H9 (cell line): Measurements from ENCODE around the gene MS4A4A. TPM values are rescaled to one million over a fixed set of nuclear protein-coding genes. Genes with fewer than 3 reads are reported as not detected.

ENCODE experiments used
- DNase-seq: peaks from one replicate; pipeline ENCODE4 v3.0.0-alpha.2; 2017
- H2AFZ ChIP-seq: one replicate; pipeline ENCODE4 v1.6.1; 2013; ENCODE audit warnings: mild to moderate bottlenecking, low read length, control low read depth, moderate library complexity
- H2AK5ac ChIP-seq: 2 replicates; pipeline ENCODE4 v1.6.1; 2013; ENCODE audit warnings: low read length, control low read depth, mixed read lengths; ENCODE audit not compliant: insufficient read length
- H2BK120ac ChIP-seq: one replicate; pipeline ENCODE4 v1.6.1; 2013; ENCODE audit warnings: low read depth, mild to moderate bottlenecking, low read length, control low read depth, inconsistent platforms; ENCODE audit not compliant: poor library complexity, severe bottlenecking
- H2BK12ac ChIP-seq: 2 replicates; pipeline ENCODE4 v1.6.1; 2013; ENCODE audit warnings: low read length, control low read depth, mixed read lengths, low read depth; ENCODE audit not compliant: insufficient read length
- H2BK15ac ChIP-seq: 2 replicates; pipeline ENCODE4 v1.6.1; 2013; ENCODE audit warnings: low read depth, low read length, control low read depth
- H2BK20ac ChIP-seq: one replicate; pipeline ENCODE4 v1.6.1; 2013; ENCODE audit warnings: low read depth, mild to moderate bottlenecking, low read length, control low read depth, inconsistent platforms; ENCODE audit not compliant: poor library complexity, severe bottlenecking
- H2BK5ac ChIP-seq: 2 replicates; pipeline ENCODE4 v1.6.1; 2013; ENCODE audit warnings: low read length, control low read depth, mixed read lengths; ENCODE audit not compliant: insufficient read length
- H3K14ac ChIP-seq: 2 replicates; pipeline ENCODE4 v1.6.1; 2013; ENCODE audit warnings: low read length, control low read depth; ENCODE audit not compliant: insufficient read depth
- H3K18ac ChIP-seq: 2 replicates; pipeline ENCODE4 v1.6.1; 2013; ENCODE audit warnings: low read depth, mild to moderate bottlenecking, mixed read lengths, low read length, control low read depth; ENCODE audit not compliant: insufficient read length
- H3K23ac ChIP-seq: 2 replicates; pipeline ENCODE4 v1.6.1; 2013; ENCODE audit warnings: low read length, control low read depth, mixed read lengths, low read depth; ENCODE audit not compliant: insufficient read length
- H3K23me2 ChIP-seq: 2 replicates; pipeline ENCODE4 v1.6.1; 2013; ENCODE audit warnings: low read depth, mild to moderate bottlenecking, mixed read lengths, low read length, control low read depth; ENCODE audit not compliant: insufficient read length, poor library complexity, severe bottlenecking
- H3K27ac ChIP-seq: 2 replicates; pipeline ENCODE4 v1.5.1; 2013; ENCODE audit warnings: low read length, control low read depth, mixed read lengths, low read depth; ENCODE audit not compliant: insufficient read length
- H3K27me3 ChIP-seq: 2 replicates; pipeline ENCODE4 v1.6.1; 2013; ENCODE audit warnings: low read length, control low read depth, inconsistent platforms; ENCODE audit not compliant: insufficient read depth
- H3K4ac ChIP-seq: 2 replicates; pipeline ENCODE4 v1.6.1; 2013; ENCODE audit warnings: low read depth, mild to moderate bottlenecking, control low read depth, inconsistent platforms, low read length, moderate library complexity
- H3K4me1 ChIP-seq: 2 replicates; pipeline ENCODE4 v1.6.1; 2013; ENCODE audit warnings: low read length, control low read depth, inconsistent platforms; ENCODE audit not compliant: insufficient read depth
- H3K4me2 ChIP-seq: 2 replicates; pipeline ENCODE4 v1.6.1; 2013; ENCODE audit warnings: low read length, control low read depth, mixed read lengths; ENCODE audit not compliant: insufficient read length, insufficient read depth
- H3K56ac ChIP-seq: 2 replicates; pipeline ENCODE4 v1.6.1; 2013; ENCODE audit warnings: low read depth, mild to moderate bottlenecking, mixed read lengths, low read length, control low read depth; ENCODE audit not compliant: insufficient read length
- H3K79me1 ChIP-seq: 2 replicates; pipeline ENCODE4 v1.6.1; 2013; ENCODE audit warnings: low read depth, mild to moderate bottlenecking, moderate library complexity, low read length, control low read depth, inconsistent platforms; ENCODE audit not compliant: insufficient read depth, poor library complexity, severe bottlenecking
- H3K79me2 ChIP-seq: 2 replicates; pipeline ENCODE4 v1.6.1; 2013; ENCODE audit warnings: low read length, control low read depth, inconsistent platforms; ENCODE audit not compliant: insufficient read depth
- H3K9ac ChIP-seq: 2 replicates; pipeline ENCODE4 v1.6.1; 2013; ENCODE audit warnings: low read length, control low read depth, mixed read lengths; ENCODE audit not compliant: insufficient read length; ENCODE audit errors: extremely low read depth
- H3K9me3 ChIP-seq: one replicate; pipeline ENCODE4 v1.6.1; 2013; ENCODE audit warnings: low read depth, low read length, inconsistent platforms; ENCODE audit not compliant: control insufficient read depth
- H3T11ph ChIP-seq: one replicate; pipeline ENCODE4 v1.6.1; 2013; ENCODE audit warnings: mild to moderate bottlenecking, low read length, control low read depth, inconsistent platforms
- H4K20me1 ChIP-seq: one replicate; pipeline ENCODE4 v1.6.1; 2013; ENCODE audit not compliant: control insufficient read depth, insufficient read length, insufficient read depth
- H4K5ac ChIP-seq: 2 replicates; pipeline ENCODE4 v1.6.1; 2013; ENCODE audit warnings: low read depth, mild to moderate bottlenecking, mixed read lengths, low read length, control low read depth; ENCODE audit not compliant: insufficient read length
- H4K8ac ChIP-seq: replicated peaks from 2 replicates; pipeline ENCODE4 v1.6.1; 2013; ENCODE audit warnings: low read length, control low read depth, mixed read lengths, low read depth; ENCODE audit not compliant: insufficient read length
- H4K91ac ChIP-seq: 2 replicates; pipeline ENCODE4 v1.6.1; 2013; ENCODE audit warnings: low read depth, mild to moderate bottlenecking, moderate library complexity, mixed read lengths, low read length, control low read depth; ENCODE audit not compliant: insufficient read length
- H3K27ac Mint-ChIP-seq, 3 experiments: 2 replicates in 2 of 3; 3 replicates in 1 of 3; pipeline ENCODE4 v1.8.0; 2020 to 2021; ENCODE audit warnings: mixed read lengths in 3 of 3, mild to moderate bottlenecking in 1 of 3, moderate library complexity in 1 of 3
- H3K27me3 Mint-ChIP-seq: 2 replicates; pipeline ENCODE4 v1.8.0; 2021; ENCODE audit warnings: low read depth, mild to moderate bottlenecking, moderate library complexity, mixed read lengths
- H3K36me3 Mint-ChIP-seq, 3 experiments: 2 replicates in 2 of 3; 3 replicates in 1 of 3; pipeline ENCODE4 v1.8.0; 2020 to 2021; ENCODE audit warnings: low read depth in 3 of 3, mixed read lengths in 3 of 3; ENCODE audit not compliant: insufficient read depth in 1 of 3
- H3K4me1 Mint-ChIP-seq, 2 experiments: 2 replicates each; pipeline ENCODE4 v1.8.0; 2020; ENCODE audit warnings: mixed read lengths in 2 of 2
- H3K4me3 Mint-ChIP-seq, 2 experiments: 2 replicates in 1 of 2; 3 replicates in 1 of 2; pipeline ENCODE4 v1.8.0; 2020 to 2021; ENCODE audit warnings: mild to moderate bottlenecking in 2 of 2, mixed read lengths in 2 of 2, moderate library complexity in 1 of 2
- H3K9me3 Mint-ChIP-seq, 2 experiments: 2 replicates in 1 of 2; 3 replicates in 1 of 2; pipeline ENCODE4 v1.8.0; 2020; ENCODE audit warnings: mild to moderate bottlenecking in 2 of 2, mixed read lengths in 2 of 2, moderate library complexity in 1 of 2
- WGBS: extraction: QIAGEN DNeasy Blood & Tissue Kit; methylation state at CpG from one replicate; pipeline ENCODE4 v1.1.7; 2013; ENCODE audit warnings: missing lambda C conversion rate, low lambda C conversion rate, mixed read lengths; ENCODE audit not compliant: insufficient read length; ENCODE audit errors: extremely low coverage; 5-methylcytosine and 5-hydroxymethylcytosine counted together
- total RNA-seq: library from RNA; stranded (reverse); gene quantifications from 2 replicates; pipeline ENCODE4 v1.2.1, GENCODE V29; 2021
- TF ChIP-seq, protein P1 (sequence below): fragments of 200-600 bp; sonication (generic); conservative IDR thresholded peaks from 3 replicates; pipeline ENCODE4 v1.8.0; 2021; ENCODE audit warnings: antibody characterized with exemption, mild to moderate bottlenecking

Gene MS4A4A
- total RNA-seq, 1 experiment from 2014 or later: not detected

DNA sequence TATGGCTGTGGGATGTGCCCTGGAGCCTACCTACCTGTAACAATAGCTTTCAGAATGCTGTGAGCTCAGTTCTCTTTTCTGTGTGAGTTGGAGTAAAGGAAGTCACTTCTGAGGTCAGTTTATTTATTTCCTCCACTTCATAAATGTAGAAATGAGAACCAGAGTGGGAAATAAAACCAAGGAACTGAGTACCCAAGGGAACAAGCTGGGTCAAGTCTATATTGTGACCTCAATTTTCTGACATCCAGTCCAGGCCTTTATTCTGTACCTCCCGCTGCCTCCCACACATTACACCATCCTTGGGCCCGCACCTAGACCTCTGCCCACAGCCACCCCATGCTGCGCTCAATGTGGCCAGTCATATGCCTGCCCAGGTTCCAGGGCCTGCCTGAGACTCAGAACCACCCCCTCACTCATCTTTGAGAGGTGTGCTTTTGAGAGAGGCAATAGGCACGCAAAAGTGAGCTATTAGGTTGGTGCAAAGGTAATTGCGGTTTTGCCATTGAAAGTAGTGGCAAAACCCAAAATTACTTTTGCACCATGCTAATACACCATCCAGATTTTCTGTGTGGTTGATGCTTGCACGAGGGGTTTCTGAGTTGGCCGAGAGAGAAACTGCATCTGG is 56.4 kb downstream of the MS4A4A start:
- no peak overlapping the region for H3K9ac ChIP-seq
- Mint-ChIP-seq H3K4me1 (peaks cover 18 to 24% of the 10 kb centered on the region in 2 experiments), H3K9me3 (no peaks in the 10 kb centered on the region; a peak in 1 of 5 replicates), H3K36me3 (no peaks in the 10 kb centered on the region; a peak in 1 of 7 replicates), H3K27me3 (no peaks in the 10 kb centered on the region), H3K27ac (no peak overlapping the region), H3K4me3 (no peak overlapping the region)
- H3K27me3 ChIP-seq: no peaks in the 10 kb centered on the region
- no peak overlapping the region for H4K91ac ChIP-seq
- no peak overlapping the region for H3K18ac ChIP-seq
- no peak overlapping the region for H2AFZ ChIP-seq
- no peaks in the 10 kb centered on the region for H3K23me2 ChIP-seq
- no peak overlapping the region for H2BK12ac ChIP-seq
- no peak overlapping the region for H3K4me2 ChIP-seq
- DNase-seq: no peak
- no peaks in the 10 kb centered on the region for H4K20me1 ChIP-seq
- no peak overlapping the region for H3K27ac ChIP-seq
- H3K79me1 ChIP-seq: no peaks in the 10 kb centered on the region
- no CpG with 5 or more reads among the region's 7 CpGs for WGBS
- no peak overlapping the region for H3K56ac ChIP-seq
- no peak overlapping the region for H3K23ac ChIP-seq
- H3K4me1 ChIP-seq: no peaks in the 10 kb centered on the region
- no peak overlapping the region for H4K5ac ChIP-seq
- H3T11ph ChIP-seq: no peak overlapping the region
- no peak overlapping the region for H2BK20ac ChIP-seq
- no peak overlapping the region for H2BK120ac ChIP-seq
- no peaks in the 10 kb centered on the region for H3K9me3 ChIP-seq
- no peak overlapping the region for H3K14ac ChIP-seq
- H3K79me2 ChIP-seq: no peaks in the 10 kb centered on the region
- no peak overlapping the region for H3K4ac ChIP-seq
- no peak overlapping the region for H2BK5ac ChIP-seq
- no peak overlapping the region for H2BK15ac ChIP-seq
- TF ChIP-seq, protein P1, sequence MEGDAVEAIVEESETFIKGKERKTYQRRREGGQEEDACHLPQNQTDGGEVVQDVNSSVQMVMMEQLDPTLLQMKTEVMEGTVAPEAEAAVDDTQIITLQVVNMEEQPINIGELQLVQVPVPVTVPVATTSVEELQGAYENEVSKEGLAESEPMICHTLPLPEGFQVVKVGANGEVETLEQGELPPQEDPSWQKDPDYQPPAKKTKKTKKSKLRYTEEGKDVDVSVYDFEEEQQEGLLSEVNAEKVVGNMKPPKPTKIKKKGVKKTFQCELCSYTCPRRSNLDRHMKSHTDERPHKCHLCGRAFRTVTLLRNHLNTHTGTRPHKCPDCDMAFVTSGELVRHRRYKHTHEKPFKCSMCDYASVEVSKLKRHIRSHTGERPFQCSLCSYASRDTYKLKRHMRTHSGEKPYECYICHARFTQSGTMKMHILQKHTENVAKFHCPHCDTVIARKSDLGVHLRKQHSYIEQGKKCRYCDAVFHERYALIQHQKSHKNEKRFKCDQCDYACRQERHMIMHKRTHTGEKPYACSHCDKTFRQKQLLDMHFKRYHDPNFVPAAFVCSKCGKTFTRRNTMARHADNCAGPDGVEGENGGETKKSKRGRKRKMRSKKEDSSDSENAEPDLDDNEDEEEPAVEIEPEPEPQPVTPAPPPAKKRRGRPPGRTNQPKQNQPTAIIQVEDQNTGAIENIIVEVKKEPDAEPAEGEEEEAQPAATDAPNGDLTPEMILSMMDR: no peak
- no peak overlapping the region for H4K8ac ChIP-seq
- no peak overlapping the region for H2AK5ac ChIP-seq
